ENCODE results near the gene DDR2. TPM values are rescaled to one million over a fixed set of nuclear protein-coding genes. Genes with fewer than 3 reads are reported as not detected.

Gene DDR2
- polyA plus RNA-seq, 1 donor from 2014 or later, result 0.69 TPM

GRCh38 chr1:162644986-162645314 is 12.7 kb downstream of the DDR2 start:
- H3K27ac ChIP-seq (ENCODE audit: low read length), result no peak overlapping the region
- H3K79me2 ChIP-seq (replicated peaks; ENCODE audit: insufficient read depth, low read length), result no peaks in the 10 kb centered on the region

DNA sequence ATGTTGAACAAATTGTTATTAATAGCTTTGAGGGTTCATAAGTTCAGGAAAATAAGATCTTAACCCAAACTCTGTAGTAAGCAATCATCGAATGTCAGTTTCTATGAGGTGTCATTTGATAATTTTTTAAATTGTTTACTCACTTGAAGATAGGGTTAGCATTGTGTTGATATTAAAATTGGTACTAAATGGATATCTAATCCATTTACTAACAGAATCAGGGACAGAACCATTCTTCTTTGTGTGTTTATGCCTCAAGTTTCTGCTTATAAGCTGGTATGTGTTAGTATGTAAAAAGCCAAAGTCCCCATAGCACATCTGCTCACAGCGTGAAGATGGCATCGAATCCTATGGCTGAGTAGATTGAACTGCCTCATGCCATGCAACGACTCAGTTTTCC is 13.4 kb downstream of the DDR2 start:
- no peaks in the 10 kb centered on the region for H3K79me2 ChIP-seq (replicated peaks; ENCODE audit: insufficient read depth, low read length)
- no peaks in the 10 kb centered on the region for H4K20me1 ChIP-seq (ENCODE audit: insufficient read depth)
- no peaks in the 10 kb centered on the region for H3K27me3 ChIP-seq (ENCODE audit: insufficient read depth, low read depth, low read length)
- no peak overlapping the region for H3K9ac ChIP-seq (ENCODE audit: low read length)
- no peak overlapping the region for H3K4me3 ChIP-seq (ENCODE audit: low read length)
- H3K9me3 ChIP-seq (ENCODE audit: low read length), result no peaks in the 10 kb centered on the region
- no peaks in the 10 kb centered on the region for H3K36me3 ChIP-seq (ENCODE audit: insufficient read depth, low read length)
- H3K4me2 ChIP-seq (ENCODE audit: low read length), result no peak overlapping the region
- no peaks in the 10 kb centered on the region for H3F3A ChIP-seq (ENCODE audit: insufficient read depth, low read length, poor library complexity, severe bottlenecking)
- no peaks in the 10 kb centered on the region for H3K9me2 ChIP-seq (ENCODE audit: insufficient read depth, low read length)
- no peak overlapping the region for H2AFZ ChIP-seq (ENCODE audit: low read depth, low read length)
- no peak overlapping the region for H3K27ac ChIP-seq (ENCODE audit: low read length)
- TF ChIP-seq SMC3 (conservative IDR thresholded peaks at IDR 0.05; ENCODE audit: poor library complexity) (no peak), CTCF (IDR thresholded peaks at IDR 0.05; ENCODE audit: poor library complexity, severe bottlenecking) (no peak), POLR2AphosphoS5 (IDR thresholded peaks at IDR 0.05) (no peak), MXI1 (conservative IDR thresholded peaks at IDR 0.05; ENCODE audit: poor library complexity, severe bottlenecking) (no peak), REST (IDR thresholded peaks at IDR 0.05; ENCODE audit: borderline replicate concordance) (no peak), EP300 (conservative IDR thresholded peaks at IDR 0.05; ENCODE audit: poor library complexity, severe bottlenecking) (no peak), TAF1 (IDR thresholded peaks at IDR 0.05; ENCODE audit: low read depth) (no peak)

More at GRCh38 chr1:162644986-162645314, 12.7 kb downstream of the DDR2 start:
- no peak overlapping the region for H3K4me2 ChIP-seq (ENCODE audit: low read length)
- no peaks in the 10 kb centered on the region for H3K36me3 ChIP-seq (ENCODE audit: insufficient read depth, low read length)
- H2AFZ ChIP-seq (ENCODE audit: low read depth, low read length), result no peak overlapping the region
- TF ChIP-seq TAF1 (IDR thresholded peaks at IDR 0.05; ENCODE audit: low read depth), result no peak
- no peak for TF ChIP-seq SMC3 (conservative IDR thresholded peaks at IDR 0.05; ENCODE audit: poor library complexity)
- TF ChIP-seq RAD21 (conservative IDR thresholded peaks at IDR 0.05), result no peak
- TF ChIP-seq CTCF (IDR thresholded peaks at IDR 0.05; ENCODE audit: poor library complexity, severe bottlenecking), result no peak
- no peak for TF ChIP-seq POLR2AphosphoS5 (IDR thresholded peaks at IDR 0.05)
- TF ChIP-seq MXI1 (conservative IDR thresholded peaks at IDR 0.05; ENCODE audit: poor library complexity, severe bottlenecking), result no peak
- no peak for TF ChIP-seq EP300 (conservative IDR thresholded peaks at IDR 0.05; ENCODE audit: poor library complexity, severe bottlenecking)
- no peak for TF ChIP-seq EZH2 (IDR thresholded peaks at IDR 0.05; ENCODE audit: borderline replicate concordance, insufficient read depth, low read length, poor library complexity, severe bottlenecking)
- TF ChIP-seq REST (IDR thresholded peaks at IDR 0.05; ENCODE audit: borderline replicate concordance), result no peak
- H3K27me3 ChIP-seq (ENCODE audit: insufficient read depth, low read depth, low read length), result no peaks in the 10 kb centered on the region
- no peaks in the 10 kb centered on the region for H3F3A ChIP-seq (ENCODE audit: insufficient read depth, low read length, poor library complexity, severe bottlenecking)
- H4K20me1 ChIP-seq (ENCODE audit: insufficient read depth), result no peaks in the 10 kb centered on the region
- H3K9me2 ChIP-seq (ENCODE audit: insufficient read depth, low read length), result no peaks in the 10 kb centered on the region
- H3K4me3 ChIP-seq (ENCODE audit: low read length), result no peak overlapping the region
- no peaks in the 10 kb centered on the region for H3K9me3 ChIP-seq (ENCODE audit: low read length)
- H3K9ac ChIP-seq (ENCODE audit: low read length), result no peak overlapping the region
